Activated naive CD8-positive, alpha-beta T cell treated with anti-CD3 and anti-CD28 coated beads, Interleukin-2, amount 50 U/mL, for 24 hours (primary cell): ENCODE results near the gene CPB1.

Experiments
- ATAC-seq: fragments of 150-1000 bp; cut with Tn5 transposase; one replicate; pipeline ENCODE4 v1.10.0; 2021
- DNase-seq: peaks from one replicate; pipeline ENCODE4 v3.0.0; 2021
- H3K27ac Mint-ChIP-seq: one replicate; pipeline ENCODE4 v1.8.0; 2021; ENCODE audit warnings: mild to moderate bottlenecking, mixed read lengths
- H3K27me3 Mint-ChIP-seq: one replicate; pipeline ENCODE4 v1.8.0; 2021; ENCODE audit warnings: mixed read lengths
- H3K36me3 Mint-ChIP-seq: one replicate; pipeline ENCODE4 v1.8.0; 2021; ENCODE audit warnings: low read depth, mixed read lengths
- H3K4me1 Mint-ChIP-seq: one replicate; pipeline ENCODE4 v1.8.0; 2021; ENCODE audit warnings: mixed read lengths
- H3K4me3 Mint-ChIP-seq: one replicate; pipeline ENCODE4 v1.8.0; 2021; ENCODE audit warnings: mild to moderate bottlenecking, moderate library complexity, mixed read lengths
- H3K9me3 Mint-ChIP-seq: one replicate; pipeline ENCODE4 v1.8.0; 2021; ENCODE audit warnings: mixed read lengths

CPB1 gene

GRCh38 chr3:148816427-148816826 lies 11.2 kb upstream of the CPB1 start:
- H3K4me3 Mint-ChIP-seq = no peak overlapping the region
- no peaks in the 10 kb centered on the region for H3K4me1 Mint-ChIP-seq
- DNase-seq = no peak
- H3K27ac Mint-ChIP-seq = no peak overlapping the region
- ATAC-seq = no peak
- no peaks in the 10 kb centered on the region for H3K36me3 Mint-ChIP-seq
- peaks cover 2% of the 10 kb centered on the region for H3K27me3 Mint-ChIP-seq
- no peaks in the 10 kb centered on the region for H3K9me3 Mint-ChIP-seq

- Mint-ChIP-seq H3K27me3 (peaks cover 2% of the 10 kb centered on the region), H3K27ac (no peak overlapping the region), H3K4me3 (no peak overlapping the region), H3K4me1 (no peaks in the 10 kb centered on the region), H3K9me3 (no peaks in the 10 kb centered on the region), H3K36me3 (no peaks in the 10 kb centered on the region)
- no peak for ATAC-seq
- DNase-seq = no peak
Observed at GRCh38 chr3:148816981-148817525, 10.6 kb upstream of the CPB1 start.

GRCh38 chr3:148820361-148821245 lies 7.0 kb upstream of the CPB1 start:
- H3K9me3 Mint-ChIP-seq = no peaks in the 10 kb centered on the region
- peaks cover under 1% of the 10 kb centered on the region for H3K27me3 Mint-ChIP-seq
- ATAC-seq (no peak), DNase-seq (no peak)
- no peak overlapping the region for H3K27ac Mint-ChIP-seq
- H3K4me1 Mint-ChIP-seq = no peaks in the 10 kb centered on the region
- H3K36me3 Mint-ChIP-seq = no peaks in the 10 kb centered on the region
- H3K4me3 Mint-ChIP-seq = no peak overlapping the region

- Mint-ChIP-seq H3K27ac (no peak overlapping the region), H3K4me3 (no peak overlapping the region), H3K4me1 (no peaks in the 10 kb centered on the region), H3K36me3 (no peaks in the 10 kb centered on the region), H3K9me3 (no peaks in the 10 kb centered on the region), H3K27me3 (no peaks in the 10 kb centered on the region)
- no peak for ATAC-seq
- no peak for DNase-seq
Observed at GRCh38 chr3:148823026-148823425, 4.6 kb upstream of the CPB1 start.

GRCh38 chr3:148825476-148825875 lies 2.1 kb upstream of the CPB1 start:
- ATAC-seq = no peak
- no peaks in the 10 kb centered on the region for H3K27me3 Mint-ChIP-seq
- no peak overlapping the region for H3K27ac Mint-ChIP-seq
- H3K4me3 Mint-ChIP-seq = no peak overlapping the region
- H3K9me3 Mint-ChIP-seq = no peaks in the 10 kb centered on the region
- no peaks in the 10 kb centered on the region for H3K36me3 Mint-ChIP-seq
- no peak for DNase-seq
- no peaks in the 10 kb centered on the region for H3K4me1 Mint-ChIP-seq

- no peaks in the 10 kb centered on the region for H3K27me3 Mint-ChIP-seq
- no peaks in the 10 kb centered on the region for H3K4me1 Mint-ChIP-seq
- no peak overlapping the region for H3K4me3 Mint-ChIP-seq
- no peak overlapping the region for H3K27ac Mint-ChIP-seq
- no peaks in the 10 kb centered on the region for H3K36me3 Mint-ChIP-seq
- DNase-seq = no peak
- no peaks in the 10 kb centered on the region for H3K9me3 Mint-ChIP-seq
- ATAC-seq = no peak
Observed at GRCh38 chr3:148828136-148828690, 602 bp downstream of the CPB1 start.

- Mint-ChIP-seq H3K36me3 (no peaks in the 10 kb centered on the region), H3K9me3 (no peaks in the 10 kb centered on the region), H3K4me3 (no peak overlapping the region), H3K4me1 (no peaks in the 10 kb centered on the region), H3K27ac (no peak overlapping the region), H3K27me3 (no peaks in the 10 kb centered on the region)
- no peak for DNase-seq
- ATAC-seq = no peak
Observed at GRCh38 chr3:148829926-148830325, 2.3 kb downstream of the CPB1 start.

- Mint-ChIP-seq H3K27ac (no peak overlapping the region), H3K9me3 (no peaks in the 10 kb centered on the region), H3K4me3 (no peak overlapping the region), H3K27me3 (no peaks in the 10 kb centered on the region), H3K36me3 (no peaks in the 10 kb centered on the region), H3K4me1 (no peaks in the 10 kb centered on the region)
- DNase-seq = no peak
- ATAC-seq = no peak
Observed at GRCh38 chr3:148833223-148833622, 5.6 kb downstream of the CPB1 start.

GRCh38 chr3:148839805-148840204 lies 12.2 kb downstream of the CPB1 start:
- Mint-ChIP-seq H3K4me3 (no peak overlapping the region), H3K27ac (no peak overlapping the region), H3K4me1 (no peaks in the 10 kb centered on the region), H3K27me3 (no peaks in the 10 kb centered on the region), H3K9me3 (no peaks in the 10 kb centered on the region), H3K36me3 (no peaks in the 10 kb centered on the region)
- no peak for ATAC-seq
- no peak for DNase-seq

GRCh38 chr3:148840451-148840850 lies 12.8 kb downstream of the CPB1 start:
- Mint-ChIP-seq H3K36me3 (no peaks in the 10 kb centered on the region), H3K27ac (no peak overlapping the region), H3K27me3 (no peaks in the 10 kb centered on the region), H3K9me3 (no peaks in the 10 kb centered on the region), H3K4me1 (no peaks in the 10 kb centered on the region), H3K4me3 (no peak overlapping the region)
- ATAC-seq = no peak
- no peak for DNase-seq

GRCh38 chr3:148845756-148846395 lies 18.3 kb downstream of the CPB1 start:
- Mint-ChIP-seq H3K27me3 (peaks cover 2% of the 10 kb centered on the region), H3K4me3 (no peak overlapping the region), H3K4me1 (no peaks in the 10 kb centered on the region), H3K36me3 (no peaks in the 10 kb centered on the region), H3K27ac (no peak overlapping the region), H3K9me3 (no peaks in the 10 kb centered on the region)
- no peak for DNase-seq
- ATAC-seq = no peak

GRCh38 chr3:148847351-148847750 lies 19.7 kb downstream of the CPB1 start:
- DNase-seq = no peak
- H3K27ac Mint-ChIP-seq = no peak overlapping the region
- H3K4me1 Mint-ChIP-seq = no peaks in the 10 kb centered on the region
- H3K4me3 Mint-ChIP-seq = no peak overlapping the region
- H3K27me3 Mint-ChIP-seq = peaks cover 2% of the 10 kb centered on the region
- H3K36me3 Mint-ChIP-seq = no peaks in the 10 kb centered on the region
- no peak for ATAC-seq
- H3K9me3 Mint-ChIP-seq = no peaks in the 10 kb centered on the region

- DNase-seq (no peak), ATAC-seq (no peak)
- Mint-ChIP-seq H3K27me3 (peaks cover 2% of the 10 kb centered on the region), H3K36me3 (no peaks in the 10 kb centered on the region), H3K4me1 (no peaks in the 10 kb centered on the region), H3K9me3 (no peaks in the 10 kb centered on the region), H3K4me3 (no peak overlapping the region), H3K27ac (no peak overlapping the region)
Observed at GRCh38 chr3:148848410-148848809, 20.8 kb downstream of the CPB1 start.

- H3K27ac Mint-ChIP-seq = no peak overlapping the region
- DNase-seq = no peak
- H3K27me3 Mint-ChIP-seq = no peaks in the 10 kb centered on the region
- no peaks in the 10 kb centered on the region for H3K4me1 Mint-ChIP-seq
- no peak for ATAC-seq
- H3K9me3 Mint-ChIP-seq = no peaks in the 10 kb centered on the region
- H3K4me3 Mint-ChIP-seq = no peak overlapping the region
- no peaks in the 10 kb centered on the region for H3K36me3 Mint-ChIP-seq
Observed at GRCh38 chr3:148852271-148852992, 24.8 kb downstream of the CPB1 start.
